ENCODE measurements around the gene NUP88.
"Not testable (repeated sequence)": the region's sequence is repeated elsewhere in the genome, so short reads cannot be mapped to it uniquely, and the experiment has no call there.

Gene NUP88

DNA sequence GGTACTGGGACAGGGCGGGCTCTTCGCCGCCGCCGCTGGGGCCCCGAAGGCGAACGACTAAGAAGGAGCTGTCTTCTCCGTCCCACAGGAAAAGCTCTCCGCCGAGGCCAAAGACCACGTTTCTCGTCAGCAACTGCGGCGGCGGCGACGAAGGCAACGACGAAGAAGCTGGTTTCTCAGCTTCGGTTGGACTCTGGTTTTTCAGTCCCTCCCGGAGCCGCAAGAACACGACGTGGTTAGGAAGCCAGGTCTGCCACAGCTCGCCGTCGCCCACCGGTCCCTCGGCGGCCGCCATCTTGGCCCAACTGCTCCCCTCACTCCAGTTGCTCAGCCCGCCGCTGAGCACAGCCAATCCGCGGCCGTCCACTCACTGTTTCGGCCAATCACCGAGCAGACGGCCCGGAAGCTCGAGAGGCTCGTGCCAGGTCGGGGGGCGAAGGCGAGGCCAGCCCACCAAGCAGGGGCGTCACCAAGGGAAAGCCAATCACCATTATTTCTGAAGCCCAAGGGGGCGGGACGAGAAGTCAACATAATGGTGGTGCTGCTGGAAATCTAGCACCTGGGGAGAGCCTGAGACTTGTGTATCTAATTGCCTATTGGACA, at the start of gene NUP88:
TSS of gene NUP88 (minus strand) at position 307 of the 603 bp plus-strand sequence. CDS start at position 295, 12 bp downstream.
- DNase-seq = peak; percentile 99

- DNase-seq = no peak
These were observed 48.6 kb upstream of the NUP88 start for GRCh38 chr17:5468075-5468473.

- DNase-seq = no peak
These were observed 48.0 kb upstream of the NUP88 start for GRCh38 chr17:5467416-5467815.

GRCh38 chr17:5466295-5466694, 46.8 kb upstream of the NUP88 start:
- no peak for DNase-seq

DNA sequence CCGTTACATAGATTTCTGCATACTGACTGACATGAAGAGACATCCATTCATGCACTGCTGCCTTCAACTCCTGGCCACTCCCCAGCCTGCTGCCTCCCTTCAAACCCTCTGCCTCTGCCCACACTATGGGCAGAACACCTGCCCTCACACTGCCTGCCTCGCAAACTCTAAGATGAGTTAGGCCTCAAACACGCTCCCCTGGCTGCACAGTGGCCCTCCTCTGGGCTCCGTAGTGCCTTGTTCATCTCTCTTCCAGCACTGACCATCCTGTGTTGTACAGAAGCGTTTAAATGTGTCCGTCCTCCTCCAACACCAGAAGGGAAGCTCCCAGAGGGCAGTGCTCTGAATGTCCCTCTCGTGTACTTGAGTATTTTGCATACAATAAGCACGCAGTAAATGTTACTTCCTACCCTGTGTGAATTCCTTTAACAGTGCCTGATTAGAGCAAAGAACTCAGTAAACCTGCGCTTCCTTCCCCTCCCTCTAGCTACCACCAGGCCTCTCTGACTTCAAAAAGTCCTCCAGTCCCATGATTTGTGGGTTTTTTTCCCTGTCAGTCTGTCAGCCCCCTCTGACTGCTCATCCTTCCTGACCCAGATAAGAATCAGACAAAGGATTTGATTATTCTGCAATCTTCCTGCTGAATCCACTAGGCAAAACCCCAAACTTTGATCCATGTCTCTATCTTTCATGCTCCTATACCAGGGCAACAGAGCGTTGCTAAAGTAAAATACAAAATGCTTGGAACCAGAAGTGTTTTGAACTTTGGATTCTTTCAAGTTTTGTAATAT, 45.5 kb upstream of the NUP88 start:
- no peak for DNase-seq

- no peak for DNase-seq
These were observed 27.3 kb upstream of the NUP88 start for GRCh38 chr17:5446786-5447185.

DNA sequence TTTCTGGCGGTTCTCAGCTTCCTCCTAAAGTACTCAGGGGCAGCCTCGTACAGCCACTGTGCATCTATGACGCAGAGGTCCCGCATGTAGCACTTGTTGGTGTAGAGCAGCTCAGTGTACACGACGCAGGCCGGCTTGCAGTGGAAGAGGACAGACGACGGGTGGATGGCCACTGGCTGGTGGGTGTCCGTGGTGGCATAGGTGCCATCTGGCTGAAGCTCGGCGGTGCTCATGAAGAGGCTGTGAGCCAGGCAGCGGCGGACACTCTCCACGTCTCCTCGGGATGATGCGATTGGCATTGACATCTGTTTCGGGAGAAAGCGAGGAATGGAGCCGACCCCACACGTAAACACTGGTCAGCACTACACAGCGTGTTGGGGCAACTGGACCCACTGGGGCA, 24.7 kb upstream of the NUP88 start:
- no peak for DNase-seq

- no peak for DNase-seq
These were observed 24.3 kb upstream of the NUP88 start for GRCh38 chr17:5443728-5444127.

- no peak for DNase-seq
These were observed 19.9 kb upstream of the NUP88 start for GRCh38 chr17:5439446-5439764.

- DNase-seq = peak; percentile 94
These were observed 19.4 kb upstream of the NUP88 start, which contains the start of gene C1QBP for GRCh38 chr17:5438716-5439445. TSS of gene C1QBP (minus strand) at chr17:5439155. CDS start at chr17:5439073, 82 bp downstream.

DNA sequence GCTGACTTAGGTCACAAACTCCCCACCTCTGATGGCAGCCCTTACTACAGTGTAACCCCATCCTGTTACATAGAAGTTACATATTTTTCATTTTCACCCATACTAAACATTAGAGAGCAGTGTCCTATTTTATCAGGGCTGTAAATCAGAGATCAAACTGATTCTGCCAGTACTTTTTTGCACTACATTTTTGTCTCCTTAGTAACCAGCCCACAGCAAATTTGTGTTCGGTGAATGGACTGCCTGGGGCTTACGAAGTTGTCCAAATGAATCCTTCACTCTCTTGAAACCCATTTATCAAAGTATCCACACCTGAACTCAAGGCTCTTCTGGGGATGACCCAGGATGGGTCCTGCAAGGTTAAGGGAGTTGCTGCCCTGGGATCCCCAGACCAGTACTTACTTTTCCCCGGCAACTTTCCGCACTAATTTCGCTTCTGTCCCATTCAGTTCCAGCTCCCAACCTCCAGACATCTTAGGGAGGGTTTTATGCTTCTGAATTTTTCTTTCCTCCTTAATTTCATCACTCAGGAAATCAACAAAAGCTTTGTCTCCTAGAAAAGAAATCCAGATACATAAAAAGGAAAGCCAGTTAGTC, 18.4 kb upstream of the NUP88 start:
- no peak for DNase-seq

- DNase-seq = not testable (repeated sequence)
These were observed 16.4 kb upstream of the NUP88 start for GRCh38 chr17:5435781-5436315.

DNA sequence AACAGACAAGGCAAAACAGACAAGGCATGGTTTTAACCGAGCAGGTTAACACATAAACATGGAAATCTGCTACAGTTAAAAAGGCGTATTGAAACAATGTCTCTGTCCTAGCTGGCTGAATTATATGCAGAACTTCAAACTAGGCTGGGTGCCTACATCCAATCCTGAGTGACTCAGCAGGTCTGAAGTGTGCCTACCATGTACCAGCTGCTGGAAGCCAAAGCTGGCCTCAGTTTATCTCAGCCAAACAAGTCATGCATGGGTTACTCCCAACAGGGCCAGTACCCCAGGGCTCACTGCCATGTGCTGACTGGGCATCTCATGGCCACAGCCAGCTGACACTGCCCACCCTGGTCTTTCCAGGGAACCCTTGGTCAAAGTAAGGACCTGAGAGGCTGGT, 15.5 kb upstream of the NUP88 start:
- no peak for DNase-seq

DNA sequence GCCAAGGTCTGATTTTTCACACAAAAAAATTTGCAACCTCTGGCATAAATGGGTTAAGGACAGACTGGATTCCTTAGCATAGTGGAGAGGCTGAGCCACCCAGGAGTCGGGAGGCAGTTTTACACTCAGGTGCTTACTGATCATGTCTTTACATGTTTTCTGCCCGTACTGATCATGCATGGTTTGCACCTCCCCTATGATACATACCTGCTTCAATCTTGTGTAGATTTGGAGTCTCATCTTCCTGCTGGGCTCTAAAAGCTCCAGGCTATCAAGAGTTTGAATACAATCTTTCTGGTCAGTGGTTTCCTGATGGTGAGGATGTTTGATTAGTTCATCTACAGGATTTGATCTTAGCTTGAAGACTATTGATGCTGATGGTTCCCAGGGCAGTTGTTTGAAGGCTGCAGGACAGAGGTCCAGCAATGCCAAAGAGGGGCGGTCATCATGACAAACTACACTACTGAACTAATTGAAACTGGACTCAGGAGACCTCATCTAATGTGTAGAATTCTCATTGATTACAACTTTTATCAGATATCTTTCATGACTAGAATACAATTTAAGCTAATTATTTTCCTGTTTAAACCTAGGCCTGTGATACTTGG, 12.6 kb upstream of the NUP88 start:
- DNase-seq = no peak

GRCh38 chr17:5431234-5431633, 11.8 kb upstream of the NUP88 start:
- DNase-seq = not testable (repeated sequence)

DNA sequence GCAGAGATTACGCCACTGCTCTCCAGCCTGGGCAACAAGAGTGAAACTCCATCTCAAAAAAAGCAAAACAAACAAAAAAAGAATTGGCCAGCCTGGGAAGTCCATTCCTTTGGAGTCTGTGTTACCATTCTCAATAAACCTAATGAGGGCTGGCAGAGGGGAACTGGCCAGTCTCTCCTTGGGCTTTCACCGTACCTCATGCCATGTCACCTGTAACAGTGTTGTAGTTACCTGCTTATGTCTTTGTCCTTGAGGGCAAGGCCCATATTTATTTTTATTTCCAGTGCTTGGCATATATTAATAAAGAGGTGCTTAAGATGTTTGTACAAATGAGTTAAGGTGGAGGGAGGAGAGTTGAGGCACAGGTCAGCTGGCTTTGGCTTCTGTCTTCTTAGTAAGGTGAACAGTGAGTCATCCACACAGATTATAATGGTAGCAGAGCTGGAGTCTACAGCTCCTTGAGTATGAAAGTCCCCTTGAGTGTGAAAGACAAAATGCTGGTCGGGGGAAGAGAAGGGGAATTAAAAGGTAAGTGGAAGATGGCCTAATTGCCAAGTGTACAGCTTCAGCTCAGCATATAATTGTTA, 11.0 kb upstream of the NUP88 start:
- DNase-seq = no peak

DNA sequence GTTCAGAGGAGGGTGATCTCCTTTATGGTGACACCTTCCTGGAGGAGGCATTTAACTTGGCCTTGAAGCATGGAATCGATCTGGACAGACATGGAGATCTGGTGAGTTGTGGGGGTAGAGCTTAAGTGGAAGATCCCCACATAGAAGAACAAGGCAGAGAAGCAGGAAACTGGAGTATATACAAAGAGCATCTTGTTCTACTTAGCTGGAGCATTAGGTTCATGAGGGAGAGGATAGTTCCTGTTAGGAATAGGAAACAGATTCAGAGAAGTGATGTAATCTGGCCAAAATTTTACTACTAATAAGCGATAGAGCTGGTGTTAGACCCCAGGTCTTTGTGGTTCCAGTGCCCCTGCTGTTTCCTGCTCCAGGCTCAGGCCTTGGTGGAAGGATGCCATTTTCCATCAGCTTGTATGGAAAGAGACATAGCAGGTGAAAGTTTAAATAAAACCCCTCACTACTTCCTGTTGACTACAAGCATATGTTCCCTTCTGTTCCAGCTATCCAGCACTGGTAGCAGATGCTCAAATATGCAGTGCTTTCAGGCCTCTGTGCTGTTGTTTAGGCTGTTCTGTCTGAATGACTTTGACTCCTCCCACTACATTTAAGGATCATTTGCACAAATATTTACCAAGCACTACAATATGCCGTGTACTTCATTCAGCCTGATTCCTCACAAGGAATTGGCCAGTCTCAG, 9.9 kb upstream of the NUP88 start:
- no peak for DNase-seq

- no peak for DNase-seq
These were observed 6.4 kb upstream of the NUP88 start for GRCh38 chr17:5425826-5426225.

- no peak for DNase-seq
These were observed 5.4 kb upstream of the NUP88 start for GRCh38 chr17:5424909-5425308.

GRCh38 chr17:5422505-5422904, 3.0 kb upstream of the NUP88 start:
- no peak for DNase-seq

GRCh38 chr17:5419959-5420653, 644 bp upstream of the NUP88 start, which contains the start of gene RPAIN:
TSS of gene RPAIN (plus strand) at chr17:5420182. CDS start at chr17:5420211, 29 bp downstream.
- DNase-seq = peak; percentile 90

Data from femur (tissue), 1 donor.